Activated B cell treated with CpG ODN at 0.5 μM for 24 hours (primary cell): ENCODE measurements around the gene NCOR2. TPM values are rescaled to one million over a fixed set of nuclear protein-coding genes. Genes with fewer than 3 reads are reported as not detected.

Source experiments
- ATAC-seq: fragments of 200-7000 bp; cut with Tn5 transposase; one replicate; pipeline ENCODE4 v1.10.0; 2021; ENCODE audit warnings: low read depth, mild to moderate bottlenecking, moderate library complexity
- CTCF ChIA-PET: fragments of 350-600 bp; sonication (Branson Sonifier 250); formaldehyde crosslinking; loops from one replicate; lab custom pipeline; 2021; ENCODE audit warnings: antibody characterized with exemption; lab: Charles Lee
- POLR2A ChIA-PET: fragments of 350-600 bp; sonication (Branson Sonifier 250); formaldehyde crosslinking; loops from one replicate; lab custom pipeline; 2021; ENCODE audit warnings: antibody characterized with exemption; lab: Charles Lee
- DNase-seq: peaks from one replicate; pipeline ENCODE4 v3.0.0; 2022
- H3K27ac Mint-ChIP-seq: one replicate; pipeline ENCODE4 v1.8.0; 2020; ENCODE audit warnings: mixed read lengths
- H3K27me3 Mint-ChIP-seq: one replicate; pipeline ENCODE4 v1.8.0; 2021; ENCODE audit warnings: mixed read lengths
- H3K36me3 Mint-ChIP-seq: one replicate; pipeline ENCODE4 v1.8.0; 2021; ENCODE audit warnings: low read depth, mixed read lengths
- H3K4me1 Mint-ChIP-seq: one replicate; pipeline ENCODE4 v1.8.0; 2021; ENCODE audit warnings: mixed read lengths
- H3K4me3 Mint-ChIP-seq: one replicate; pipeline ENCODE4 v1.8.0; 2020; ENCODE audit warnings: mild to moderate bottlenecking, mixed read lengths
- H3K9me3 Mint-ChIP-seq: one replicate; pipeline ENCODE4 v1.8.0; 2020; ENCODE audit warnings: mixed read lengths
- CTCF ChIP-seq: fragments of 200-600 bp; IDR thresholded peaks from one replicate; pipeline ENCODE4 v1.8.0; 2022; ENCODE audit warnings: antibody characterized with exemption, mild to moderate bottlenecking
- intact Hi-C: fragments of 100-400 bp; cut with micrococcal nuclease; formaldehyde crosslinking; loops from one replicate; pipeline ENCODE4 v1.15.1; 2024
- total RNA-seq: library from RNA; stranded (reverse); gene quantifications from 2 replicates; pipeline ENCODE4 v1.2.3, GENCODE V29; 2022

The NCOR2 gene
- total RNA-seq, 1 donor from 2014 or later, result 154 TPM

- Mint-ChIP-seq H3K4me3 (no peak overlapping the region), H3K27me3 (no peaks in the 10 kb centered on the region), H3K36me3 (peaks cover 42% of the 10 kb centered on the region), H3K27ac (no peak overlapping the region), H3K4me1 (peaks cover 26% of the 10 kb centered on the region), H3K9me3 (no peaks in the 10 kb centered on the region)
- DNase-seq (no peak), ATAC-seq (no peak)
- POLR2A ChIA-PET, result no interaction called here
- intact Hi-C loops, result no loop called here
- CTCF ChIA-PET, result no interaction called here
- TF ChIP-seq CTCF, result no peak
Measured at GRCh38 chr12:124533456-124533855, 34.0 kb downstream of the NCOR2 start.

GRCh38 chr12:124532967-124533366, 34.4 kb downstream of the NCOR2 start:
- DNase-seq (no peak), ATAC-seq (no peak)
- Mint-ChIP-seq H3K9me3 (no peaks in the 10 kb centered on the region), H3K27me3 (no peaks in the 10 kb centered on the region), H3K27ac (no peak overlapping the region), H3K4me1 (peaks cover 26% of the 10 kb centered on the region), H3K36me3 (peaks cover 43% of the 10 kb centered on the region), H3K4me3 (no peak overlapping the region)
- ChIA-PET POLR2A (no interaction called here), CTCF (no interaction called here)
- intact Hi-C loops, result no loop called here
- no peak for TF ChIP-seq CTCF

- DNase-seq, result no peak
- ChIA-PET POLR2A (no interaction called here), CTCF (no interaction called here)
- Mint-ChIP-seq H3K4me1 (peaks cover 23% of the 10 kb centered on the region), H3K27ac (no peak overlapping the region), H3K36me3 (peaks cover 46% of the 10 kb centered on the region), H3K4me3 (no peak overlapping the region), H3K27me3 (no peaks in the 10 kb centered on the region), H3K9me3 (no peaks in the 10 kb centered on the region)
- ATAC-seq, result no peak
- intact Hi-C loops, result no loop called here
- TF ChIP-seq CTCF, result no peak
Measured at GRCh38 chr12:124532331-124532750, 35.1 kb downstream of the NCOR2 start.

GRCh38 chr12:124531906-124532305, 35.5 kb downstream of the NCOR2 start:
- no peak for ATAC-seq
- H3K27me3 Mint-ChIP-seq, result no peaks in the 10 kb centered on the region
- peaks cover 48% of the 10 kb centered on the region for H3K36me3 Mint-ChIP-seq
- H3K9me3 Mint-ChIP-seq, result no peaks in the 10 kb centered on the region
- CTCF ChIA-PET, result no interaction called here
- no peak for DNase-seq
- H3K4me3 Mint-ChIP-seq, result no peak overlapping the region
- peaks cover 20% of the 10 kb centered on the region for H3K4me1 Mint-ChIP-seq
- POLR2A ChIA-PET, result no interaction called here
- no peak for TF ChIP-seq CTCF
- intact Hi-C loops, result no loop called here
- no peak overlapping the region for H3K27ac Mint-ChIP-seq

- no peaks in the 10 kb centered on the region for H3K9me3 Mint-ChIP-seq
- ChIA-PET CTCF (no interaction called here), POLR2A (no interaction called here)
- TF ChIP-seq CTCF, result no peak
- DNase-seq (no peak), ATAC-seq (no peak)
- no peaks in the 10 kb centered on the region for H3K27me3 Mint-ChIP-seq
- intact Hi-C loops, result no loop called here
- H3K27ac Mint-ChIP-seq, result no peak overlapping the region
- H3K4me3 Mint-ChIP-seq, result no peak overlapping the region
- H3K4me1 Mint-ChIP-seq, result peaks cover 14% of the 10 kb centered on the region
- H3K36me3 Mint-ChIP-seq, result peaks cover 46% of the 10 kb centered on the region
Measured at GRCh38 chr12:124531281-124531745, 36.1 kb downstream of the NCOR2 start.
